Measurements from ENCODE around the gene PRDM5.

DNA sequence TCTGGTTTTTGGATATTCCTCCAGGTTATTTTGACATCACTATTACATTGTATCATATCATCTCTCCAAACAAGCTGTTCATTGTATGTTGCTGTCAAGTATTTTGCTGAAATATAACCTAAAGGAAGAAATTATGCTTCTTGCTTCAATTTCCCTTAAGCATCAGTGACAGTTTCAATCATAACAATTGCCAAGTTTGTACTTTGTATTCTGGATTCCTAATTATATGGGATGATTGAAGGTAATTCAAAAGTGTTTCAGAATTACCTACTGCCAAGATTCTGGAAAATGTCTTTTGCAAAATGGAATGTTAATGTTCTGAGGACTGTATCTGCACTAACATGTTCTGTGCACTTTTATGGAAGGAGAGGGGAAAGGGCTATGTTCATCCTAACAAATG lies 228.7 kb downstream of the PRDM5 start:
- TF ChIP-seq, protein P1, sequence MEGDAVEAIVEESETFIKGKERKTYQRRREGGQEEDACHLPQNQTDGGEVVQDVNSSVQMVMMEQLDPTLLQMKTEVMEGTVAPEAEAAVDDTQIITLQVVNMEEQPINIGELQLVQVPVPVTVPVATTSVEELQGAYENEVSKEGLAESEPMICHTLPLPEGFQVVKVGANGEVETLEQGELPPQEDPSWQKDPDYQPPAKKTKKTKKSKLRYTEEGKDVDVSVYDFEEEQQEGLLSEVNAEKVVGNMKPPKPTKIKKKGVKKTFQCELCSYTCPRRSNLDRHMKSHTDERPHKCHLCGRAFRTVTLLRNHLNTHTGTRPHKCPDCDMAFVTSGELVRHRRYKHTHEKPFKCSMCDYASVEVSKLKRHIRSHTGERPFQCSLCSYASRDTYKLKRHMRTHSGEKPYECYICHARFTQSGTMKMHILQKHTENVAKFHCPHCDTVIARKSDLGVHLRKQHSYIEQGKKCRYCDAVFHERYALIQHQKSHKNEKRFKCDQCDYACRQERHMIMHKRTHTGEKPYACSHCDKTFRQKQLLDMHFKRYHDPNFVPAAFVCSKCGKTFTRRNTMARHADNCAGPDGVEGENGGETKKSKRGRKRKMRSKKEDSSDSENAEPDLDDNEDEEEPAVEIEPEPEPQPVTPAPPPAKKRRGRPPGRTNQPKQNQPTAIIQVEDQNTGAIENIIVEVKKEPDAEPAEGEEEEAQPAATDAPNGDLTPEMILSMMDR (conservative IDR thresholded peaks at IDR 0.05; ENCODE audit: low read depth, low read length): no peak
- no peak for TF ChIP-seq EZH2 (IDR thresholded peaks at IDR 0.05; ENCODE audit: borderline replicate concordance, low read depth, low read length, poor library complexity, severe bottlenecking)

Measured in A673 (cell line).